ENCODE data around the gene MUC4. TPM values are rescaled to one million over a fixed set of nuclear protein-coding genes. Genes with fewer than 3 reads are reported as not detected.
A peak's percentile ranks its signal among the peaks of the same experiment; 100 is the strongest.
"Not testable (repeated sequence)": the region's sequence is repeated elsewhere in the genome, so short reads cannot be mapped to it uniquely, and the experiment has no call there.

MUC4 gene
- total and polyA plus RNA-seq, 9 donors = 0.02 to 0.99 (median 0.31) TPM; not detected in 2

DNA sequence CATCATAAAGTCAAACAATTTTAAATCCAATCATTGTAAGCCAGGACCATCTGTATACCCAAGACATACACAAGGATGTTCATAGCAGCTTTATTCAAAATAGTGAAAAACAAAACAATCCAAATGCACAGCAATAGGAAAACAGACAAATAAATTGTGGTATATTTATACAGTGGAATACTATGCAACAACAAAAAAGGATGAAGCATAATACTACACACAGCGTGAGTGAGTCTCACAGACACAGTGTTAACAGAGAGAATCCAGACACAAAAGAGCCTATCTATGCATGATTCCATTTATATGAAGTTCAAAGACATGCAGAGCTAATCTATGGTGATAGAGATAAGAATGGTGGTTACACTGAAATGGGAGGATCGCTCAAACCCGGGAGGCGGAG, 96.6 kb downstream of the MUC4 start:
- intact Hi-C loops (cut with DNase I) = no loop called here
- TF ChIP-seq, protein P1, sequence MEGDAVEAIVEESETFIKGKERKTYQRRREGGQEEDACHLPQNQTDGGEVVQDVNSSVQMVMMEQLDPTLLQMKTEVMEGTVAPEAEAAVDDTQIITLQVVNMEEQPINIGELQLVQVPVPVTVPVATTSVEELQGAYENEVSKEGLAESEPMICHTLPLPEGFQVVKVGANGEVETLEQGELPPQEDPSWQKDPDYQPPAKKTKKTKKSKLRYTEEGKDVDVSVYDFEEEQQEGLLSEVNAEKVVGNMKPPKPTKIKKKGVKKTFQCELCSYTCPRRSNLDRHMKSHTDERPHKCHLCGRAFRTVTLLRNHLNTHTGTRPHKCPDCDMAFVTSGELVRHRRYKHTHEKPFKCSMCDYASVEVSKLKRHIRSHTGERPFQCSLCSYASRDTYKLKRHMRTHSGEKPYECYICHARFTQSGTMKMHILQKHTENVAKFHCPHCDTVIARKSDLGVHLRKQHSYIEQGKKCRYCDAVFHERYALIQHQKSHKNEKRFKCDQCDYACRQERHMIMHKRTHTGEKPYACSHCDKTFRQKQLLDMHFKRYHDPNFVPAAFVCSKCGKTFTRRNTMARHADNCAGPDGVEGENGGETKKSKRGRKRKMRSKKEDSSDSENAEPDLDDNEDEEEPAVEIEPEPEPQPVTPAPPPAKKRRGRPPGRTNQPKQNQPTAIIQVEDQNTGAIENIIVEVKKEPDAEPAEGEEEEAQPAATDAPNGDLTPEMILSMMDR (IDR thresholded peaks at IDR 0.05) = no peak
- no peak for TF ChIP-seq POLR2A (IDR thresholded peaks at IDR 0.05)
- 64 to 91% (median 68%) methylated on average over 4 of the region's 4 CpGs for WGBS, 3 donors

DNA sequence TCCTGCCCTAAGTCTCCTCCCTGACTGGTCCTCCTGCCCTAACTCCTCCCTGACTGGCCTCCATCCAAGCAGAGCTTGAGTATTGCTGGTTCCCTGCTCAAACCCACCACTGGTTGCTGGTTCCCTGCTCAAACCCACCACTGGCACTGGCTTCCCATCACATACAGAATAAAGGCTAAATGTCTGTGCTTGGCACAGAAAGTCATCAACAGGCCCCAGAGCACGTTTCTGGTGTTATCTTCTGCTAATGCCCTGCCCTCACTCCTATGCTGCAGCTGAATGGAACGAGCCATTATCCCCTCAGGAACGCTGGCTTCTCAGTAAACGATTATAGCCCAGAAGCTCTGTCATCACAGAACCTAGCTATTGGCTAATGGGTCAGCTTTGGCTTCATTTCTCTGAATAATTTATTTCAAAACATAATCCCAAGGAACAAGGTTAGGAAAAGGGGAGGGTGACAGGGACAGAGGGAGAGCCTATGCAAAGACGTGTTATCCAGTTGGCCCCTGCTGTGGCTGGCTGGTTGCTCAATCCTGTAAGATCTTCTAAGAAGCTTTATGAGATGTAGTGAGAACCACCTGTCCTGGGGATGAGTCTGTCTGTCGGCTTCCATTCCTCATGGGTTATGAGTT, 97.2 kb downstream of the MUC4 start:
- no peak overlapping the region for H3K4me3 ChIP-seq
- intact Hi-C loops (cut with DNase I) = no loop called here
- no peak overlapping the region for H3K27ac ChIP-seq
- 81 to 89% (median 84%) methylated on average over 6 of the region's 6 CpGs for WGBS, 3 donors
- no peaks in the 10 kb centered on the region for H3K27me3 ChIP-seq
- H3K4me1 ChIP-seq (ENCODE audit: insufficient read depth) = no peaks in the 10 kb centered on the region
- TF ChIP-seq, protein P1 (IDR thresholded peaks at IDR 0.05) = no peak
- TF ChIP-seq EP300 (IDR thresholded peaks at IDR 0.05) = no peak
- no peaks in the 10 kb centered on the region for H3K36me3 ChIP-seq
- no peak for DNase-seq
- no peaks in the 10 kb centered on the region for H3K9me3 ChIP-seq

More for the DNA sequence above, 96.6 kb downstream of the MUC4 start:
- Histone ChIP-seq H3K4me1 (ENCODE audit: insufficient read depth) (no peaks in the 10 kb centered on the region), H3K36me3 (no peaks in the 10 kb centered on the region), H3K27me3 (no peaks in the 10 kb centered on the region), H3K27ac (no peak overlapping the region), H3K4me3 (no peak overlapping the region), H3K9me3 (no peaks in the 10 kb centered on the region)
- no peak for DNase-seq

DNA sequence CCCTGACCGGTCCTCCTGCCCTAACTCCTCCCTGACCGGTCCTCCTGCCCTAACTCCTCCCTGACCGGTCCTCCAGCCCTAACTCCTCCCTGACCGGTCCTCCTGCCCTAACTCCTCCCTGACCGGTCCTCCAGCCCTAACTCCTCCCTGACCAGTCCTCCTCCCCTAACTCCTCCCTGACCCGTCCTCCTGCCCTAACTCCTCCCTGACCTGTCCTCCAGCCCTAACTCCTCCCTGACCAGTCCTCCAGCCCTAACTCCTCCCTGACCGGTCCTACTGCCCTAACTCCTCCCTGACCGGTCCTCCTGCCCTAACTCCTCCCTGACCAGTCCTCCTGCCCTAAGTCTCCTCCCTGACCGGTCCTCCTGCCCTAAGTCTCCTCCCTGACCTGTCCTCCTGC, 98.6 kb downstream of the MUC4 start:
- H3K36me3 ChIP-seq; H3K4me3 ChIP-seq; DNase-seq; H3K4me1 ChIP-seq (ENCODE audit: insufficient read depth); H3K27ac ChIP-seq; H3K27me3 ChIP-seq; intact Hi-C loops (cut with DNase I); H3K9me3 ChIP-seq: not testable (repeated sequence)
- 30 to 51% methylated on average over 6 to 8 of the region's 9 CpGs; no CpG with 5 or more reads in 1 of the 3 donors for WGBS, 3 donors

DNA sequence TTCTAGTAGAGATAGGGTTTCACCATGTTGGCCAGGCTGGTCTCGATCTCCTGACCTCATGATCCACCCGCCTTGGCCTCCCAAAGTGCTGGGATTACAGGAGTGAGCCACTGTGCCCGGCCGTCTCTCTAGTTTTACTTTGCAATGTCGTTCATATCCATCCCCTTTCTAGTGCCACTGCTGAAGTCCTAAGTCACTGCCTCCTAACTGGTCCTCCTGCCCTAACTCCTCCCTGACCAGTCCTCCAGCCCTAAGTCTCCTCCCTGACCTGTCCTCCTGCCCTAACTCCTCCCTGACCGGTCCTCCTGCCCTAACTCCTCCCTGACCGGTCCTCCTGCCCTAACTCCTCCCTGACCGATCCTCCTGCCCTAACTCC, 99.2 kb downstream of the MUC4 start:
- H3K4me3 ChIP-seq; DNase-seq; H3K27me3 ChIP-seq; H3K9me3 ChIP-seq; H3K27ac ChIP-seq; intact Hi-C loops (cut with DNase I); H3K4me1 ChIP-seq (ENCODE audit: insufficient read depth); H3K36me3 ChIP-seq: not testable (repeated sequence)
- 71 to 80% (median 72%) methylated on average over 8 of the region's 8 CpGs for WGBS, 3 donors

DNA sequence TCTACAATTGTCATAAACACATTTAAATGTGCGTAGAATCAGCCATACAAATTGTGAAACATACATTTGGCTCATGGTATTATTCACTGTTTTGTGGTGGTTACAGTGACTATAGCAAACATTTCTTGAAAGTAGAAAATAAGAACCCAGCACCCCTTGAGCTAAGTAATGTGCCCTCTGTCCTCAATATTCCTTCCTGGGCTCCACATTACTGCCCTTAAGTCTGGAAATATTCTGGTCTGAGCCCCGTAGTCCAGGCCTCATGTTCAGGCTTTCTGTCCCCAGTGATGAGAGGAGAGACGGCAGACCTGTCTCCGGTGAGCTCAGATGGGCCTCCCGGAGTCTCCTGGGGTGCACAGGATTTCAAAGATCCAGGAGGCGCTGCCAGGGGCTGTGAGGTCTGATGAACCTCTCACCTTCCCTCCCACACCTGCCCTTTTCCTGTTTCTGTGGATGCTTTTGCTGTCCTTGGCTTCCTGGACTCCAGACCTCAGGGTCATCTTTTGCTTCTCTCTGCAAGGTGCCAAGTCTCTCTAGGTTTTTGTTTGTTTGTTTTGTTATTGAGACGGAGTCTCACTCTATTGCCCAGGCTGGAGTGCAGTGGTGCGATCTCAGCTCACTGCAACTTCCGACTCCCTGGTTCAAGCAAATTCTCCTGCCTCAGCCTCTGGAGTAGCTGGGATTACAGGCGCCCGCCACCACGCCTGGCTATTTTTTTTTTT, 99.8 kb downstream of the MUC4 start:
- no peak overlapping the region for H3K27ac ChIP-seq
- DNase-seq = no peak
- no peaks in the 10 kb centered on the region for H3K9me3 ChIP-seq
- intact Hi-C loops (cut with DNase I) = no loop called here
- H3K4me3 ChIP-seq = no peak overlapping the region
- WGBS, 3 donors = 83 to 93% (median 85%) methylated on average over 12 of the region's 12 CpGs
- TF ChIP-seq EP300 (IDR thresholded peaks at IDR 0.05) (no peak), POLR2A (IDR thresholded peaks at IDR 0.05) (no peak)
- TF ChIP-seq, protein P1 (IDR thresholded peaks at IDR 0.05) = no peak
- H3K4me1 ChIP-seq (ENCODE audit: insufficient read depth) = no peaks in the 10 kb centered on the region
- H3K27me3 ChIP-seq = no peaks in the 10 kb centered on the region
- no peaks in the 10 kb centered on the region for H3K36me3 ChIP-seq

DNA sequence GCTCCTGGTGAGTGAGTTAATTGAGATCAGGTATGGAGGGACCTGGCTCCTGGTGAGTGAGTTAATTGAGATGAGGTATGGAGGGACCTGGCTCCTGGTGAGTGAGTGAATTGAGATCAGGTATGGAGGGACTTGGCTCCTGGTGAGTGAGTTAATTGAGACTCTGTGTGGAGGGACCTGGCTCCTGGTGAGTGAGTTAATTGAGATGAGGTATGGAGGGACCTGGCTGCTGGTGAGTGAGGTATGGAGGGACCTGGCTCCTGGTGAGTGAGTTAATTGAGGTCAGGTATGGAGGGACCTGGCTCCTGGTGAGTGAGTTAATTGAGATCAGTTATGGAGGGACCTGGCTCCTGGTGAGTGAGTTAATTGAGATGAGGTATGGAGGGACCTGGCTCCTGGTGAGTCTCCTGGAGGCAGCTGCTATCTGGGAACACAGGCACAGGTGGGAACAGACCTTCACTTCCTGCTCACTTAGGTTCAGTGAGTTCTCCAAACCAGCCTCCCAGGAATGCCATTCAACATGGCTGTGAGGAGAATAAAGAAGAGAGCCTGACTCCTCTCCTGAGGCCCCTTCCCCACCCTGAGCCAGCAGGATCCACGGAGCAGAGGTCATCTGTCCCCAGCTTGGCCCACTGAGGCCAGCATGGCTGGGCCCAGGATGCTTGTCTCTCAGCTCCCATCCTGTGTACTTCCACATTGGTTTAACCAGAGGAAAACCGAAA, 100.5 kb downstream of the MUC4 start:
- intact Hi-C loops (cut with DNase I) = not testable (repeated sequence)

DNA sequence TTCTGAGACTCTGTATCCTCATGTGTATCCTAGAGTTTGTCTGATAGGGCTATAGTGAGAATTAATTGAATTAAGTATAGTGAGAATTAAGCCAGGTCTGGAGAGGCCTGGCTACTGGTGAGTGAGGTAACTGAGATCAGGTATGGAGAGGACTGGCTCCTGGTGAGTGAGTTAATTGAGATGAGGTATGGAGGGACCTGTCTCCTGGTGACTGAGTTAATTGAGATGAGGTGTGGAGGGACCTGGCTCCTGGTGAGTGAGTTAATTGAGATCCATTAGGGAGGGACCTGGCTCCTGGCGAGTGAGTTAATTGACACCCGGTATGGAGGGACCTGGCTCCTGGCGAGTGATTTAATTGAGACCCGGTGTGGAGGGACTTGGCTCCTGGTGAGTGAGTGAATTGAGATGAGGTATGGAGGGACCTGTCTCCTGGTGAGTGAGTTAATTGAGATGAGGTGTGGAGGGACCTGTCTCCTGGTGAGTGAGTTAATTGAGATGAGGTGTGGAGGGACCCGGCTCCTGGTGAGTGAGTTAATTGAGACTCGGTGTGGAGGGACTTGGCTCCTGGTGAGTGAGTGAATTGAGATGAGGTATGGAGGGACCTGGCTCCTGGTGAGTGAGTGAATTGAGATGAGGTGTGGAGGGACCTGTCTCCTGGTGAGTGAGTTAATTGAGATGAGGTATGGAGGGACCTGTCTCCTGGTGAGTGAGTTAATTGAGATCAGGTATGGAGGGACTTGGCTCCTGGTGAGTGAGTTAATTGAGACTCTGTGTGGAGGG, 101.4 kb downstream of the MUC4 start:
- peak in 1 of 5 donors; percentile 10 for DNase-seq
- H3K27ac ChIP-seq; intact Hi-C loops (cut with DNase I); H3K4me3 ChIP-seq; H3K36me3 ChIP-seq; H3K4me1 ChIP-seq (ENCODE audit: insufficient read depth); H3K27me3 ChIP-seq; H3K9me3 ChIP-seq: not testable (repeated sequence)
- 62 to 86% (median 64%) methylated on average over 6 of the region's 6 CpGs for WGBS, 3 donors

More for the DNA sequence above, 100.5 kb downstream of the MUC4 start:
- not testable (repeated sequence) for H3K9me3 ChIP-seq; H3K27ac ChIP-seq; DNase-seq; H3K4me1 ChIP-seq (ENCODE audit: insufficient read depth); H3K4me3 ChIP-seq; H3K27me3 ChIP-seq; H3K36me3 ChIP-seq
- 47 to 95% (median 78%) methylated on average over 2 of the region's 2 CpGs for WGBS, 3 donors
